ENCODE data around the gene DCBLD2.

- TF ChIP-seq CTCF (IDR thresholded peaks at IDR 0.05), result no peak
- no peak for TF ChIP-seq POLR2A (IDR thresholded peaks at IDR 0.05)
Measured at GRCh38 chr3:98824256-98824655, 77.2 kb downstream of the DCBLD2 start.

All from prostate gland (tissue), 2 donors.